Right lobe of liver (tissue), 6 donors: ENCODE data around the gene SIGMAR1. TPM values are rescaled to one million over a fixed set of nuclear protein-coding genes. Genes with fewer than 3 reads are reported as not detected.

Experiments used
- ATAC-seq, 4 donors: fragments of 200-7000 bp; cut with Tn5 transposase; one replicate each; pipeline ENCODE4 v1.9.1; 2020; ENCODE audit warnings: mild to moderate bottlenecking in 4 of 4, moderate library complexity in 4 of 4
- DNase-seq, 3 donors: peaks; one replicate each; pipeline ENCODE4 v3.0.0-alpha.2; 2020
- H3K27ac ChIP-seq, 3 donors: fragments of 200-600 bp; one replicate each; pipeline ENCODE4 v1.8.0; 2022
- H3K27me3 ChIP-seq, 2 donors: fragments of 200-600 bp; one replicate each; pipeline ENCODE4 v1.8.0; 2022
- H3K36me3 ChIP-seq, 4 donors: fragments of 200-600 bp; sonication (generic) in 1 of 4; one replicate each; pipeline versions ENCODE4 v1.5.1 to v1.8.0; 2017 to 2022; ENCODE audit warnings: control low read depth in 1 of 4
- H3K4me1 ChIP-seq, 4 donors: fragments of 200-600 bp; sonication (generic) in 1 of 4; one replicate each; pipeline versions ENCODE4 v1.5.1 to v1.8.0; 2017 to 2022; ENCODE audit warnings: control low read depth in 1 of 4
- H3K4me3 ChIP-seq, 3 donors: fragments of 200-600 bp; one replicate each; pipeline ENCODE4 v1.8.0; 2022
- H3K9me3 ChIP-seq, 4 donors: fragments of 200-600 bp; sonication (generic) in 1 of 4; one replicate each; pipeline versions ENCODE4 v1.5.1 to v1.8.0; 2017 to 2022; ENCODE audit warnings: control low read depth in 1 of 4
- CTCF ChIP-seq, 4 donors: fragments of 200-600 bp in 3 of 4; fragments of 450-650 bp in 1 of 4; IDR thresholded peaks; one replicate each; pipeline versions ENCODE4 v1.5.1 to v1.8.0; 2016 to 2022; ENCODE audit warnings: antibody characterized with exemption in 4 of 4, mild to moderate bottlenecking in 2 of 4
- POLR2A ChIP-seq: fragments of 450-650 bp; IDR thresholded peaks from one replicate; pipeline ENCODE4 v1.6.1; 2017; ENCODE audit warnings: antibody characterized with exemption, mild to moderate bottlenecking
- WGBS: methylation state at CpG from one replicate; pipeline ENCODE4 v1.1.6; 2018; ENCODE audit warnings: low coverage, low lambda C conversion rate; ENCODE audit not compliant: insufficient coverage; ENCODE audit errors: missing lambda C conversion rate; 5-methylcytosine and 5-hydroxymethylcytosine counted together
- intact Hi-C, 2 donors: fragments of 100-400 bp; cut with DNase I; formaldehyde crosslinking; loops; one replicate each; pipeline versions ENCODE4 v1.11.2 to v1.14.1; 2022
- total RNA-seq, 6 experiments: library from RNA; depleted of rRNA in 2 of 6; stranded (reverse); fragments of >200 nt in 2 of 6; fragmentation: NEBNext Ultra II Directional in 3 of 6; extraction: Animal tissue kit (Norgen Biotek cat#: 25700) in 3 of 6; gene quantifications; one replicate each; pipeline versions ENCODE4 v1.1.0 to v1.2.4, GENCODE V29; 2016 to 2023
- donor health status: DM: no; HTN: yes; CAD: no.
- donor health status: DM: no; HTN: no; CAD: no.
- donor health status: DM: no; HTN: no; CAD: no.
- donor health status: DM: no; HTN: yes; CAD: no.
- donor health status: DM: no; HTN: yes; CAD: no.

Gene SIGMAR1
- total RNA-seq, 6 experiments from 2014 or later = 69.3 to 237 (median 123) TPM

- ATAC-seq = peak; percentile 97 to 100 (median 100)
- Histone ChIP-seq H3K27me3 (no peaks in the 10 kb centered on the region), H3K9me3 (no peaks in the 10 kb centered on the region), H3K27ac (peak within 1 kb of the TSS in 2 of 3 donors; percentile 30 to 35), H3K4me1 (peaks cover 0 to 9% (median 3%) of the 10 kb centered on the region in 4 donors), H3K36me3 (peaks cover 0 to 27% (median 5%) of the 10 kb centered on the region in 4 donors), H3K4me3 (peak within 1 kb of the TSS; percentile 86 to 97 (median 87))
- no peak for TF ChIP-seq CTCF (IDR thresholded peaks at IDR 0.05)
- peak; percentile 52 for TF ChIP-seq POLR2A
- WGBS = 7% methylated on average over 26 of the region's 43 CpGs
- peak; percentile 89 to 95 (median 94) for DNase-seq
- intact Hi-C loops = no loop called here
Measured at GRCh38 chr9:34620061-34620994, 17.3 kb downstream of the SIGMAR1 start, which contains the start of gene DCTN3. DCTN3 (minus strand) TSS chr9:34620495; CDS start chr9:34620464, 31 bp downstream.

GRCh38 chr9:34615132-34615531, 22.5 kb downstream of the SIGMAR1 start:
- ATAC-seq (no peak), DNase-seq (no peak)
- no peak overlapping the region for H3K4me3 ChIP-seq
- no peaks in the 10 kb centered on the region for H3K27me3 ChIP-seq
- H3K4me1 ChIP-seq = peaks cover 0 to 32% (median 13%) of the 10 kb centered on the region in 4 donors
- no peak overlapping the region for H3K27ac ChIP-seq
- WGBS = 94% methylated on average over 2 of the region's 2 CpGs
- no peak for TF ChIP-seq CTCF (IDR thresholded peaks at IDR 0.05)
- TF ChIP-seq POLR2A = no peak
- intact Hi-C loops = no loop called here
- peaks cover 0 to 27% (median 5%) of the 10 kb centered on the region in 4 donors for H3K36me3 ChIP-seq
- no peaks in the 10 kb centered on the region for H3K9me3 ChIP-seq

- ATAC-seq (peak; percentile 74 to 76 (median 74)), DNase-seq (peak; percentile 76 to 82 (median 77))
- Histone ChIP-seq H3K4me1 (peaks cover 0 to 24% (median 10%) of the 10 kb centered on the region in 4 donors), H3K27me3 (no peaks in the 10 kb centered on the region), H3K4me3 (peak overlapping the region; percentile 62 to 85 (median 74)), H3K36me3 (peaks cover 0 to 21% (median 4%) of the 10 kb centered on the region in 4 donors), H3K9me3 (no peaks in the 10 kb centered on the region), H3K27ac (peak overlapping the region; percentile 86 to 89 (median 86))
- intact Hi-C loops = no loop called here
- 0% methylated on average over 10 of the region's 15 CpGs for WGBS
- TF ChIP-seq CTCF (IDR thresholded peaks at IDR 0.05) (peak; percentile 74 to 85 (median 84)), POLR2A (no peak)
Measured at GRCh38 chr9:34612788-34613390, 24.7 kb downstream of the SIGMAR1 start.

GRCh38 chr9:34611811-34612787, 25.5 kb downstream of the SIGMAR1 start, which contains the start of gene RPP25L:
RPP25L (minus strand) TSS chr9:34612097; CDS start chr9:34611296, 801 bp downstream.
- peak; percentile 91 to 93 (median 91) for DNase-seq
- TF ChIP-seq POLR2A (peak; percentile 93), CTCF (IDR thresholded peaks at IDR 0.05) (no peak)
- peaks cover 0 to 28% (median 10%) of the 10 kb centered on the region in 4 donors for H3K4me1 ChIP-seq
- H3K36me3 ChIP-seq = peaks cover 0 to 13% (median under 1%) of the 10 kb centered on the region in 4 donors
- H3K9me3 ChIP-seq = no peaks in the 10 kb centered on the region
- ATAC-seq = peak; percentile 93 to 98 (median 96)
- intact Hi-C loops = no loop called here
- WGBS = 2% methylated on average over 33 of the region's 77 CpGs
- H3K27me3 ChIP-seq = no peaks in the 10 kb centered on the region
- H3K4me3 ChIP-seq = peak within 1 kb of the TSS; percentile 62 to 85 (median 74)
- peak within 1 kb of the TSS; percentile 86 to 89 (median 86) for H3K27ac ChIP-seq
